HepG2 (cell line): ENCODE measurements around the gene PCYOX1L. TPM values are rescaled to one million over a fixed set of nuclear protein-coding genes. Genes with fewer than 3 reads are reported as not detected.
A peak's percentile ranks its signal among the peaks of the same experiment; 100 is the strongest.

Experiments
- ATF4 ChIP-seq, 2 experiments: fragments of 450-650 bp in 1 of 2; sonication (generic) in 1 of 2; formaldehyde crosslinking; IDR thresholded peaks; 2 replicates each; pipeline versions ENCODE4 v1.5.0 to v1.8.0; 2020 to 2022; ENCODE audit warnings: mild to moderate bottlenecking in 1 of 2, missing genetic modification reagents in 1 of 2
- BCL6 ChIP-seq: IDR thresholded peaks from 2 replicates; pipeline ENCODE4 v1.6.1; 2016; ENCODE audit warnings: missing genetic modification reagents, missing compliant biosample characterization
- BRF2 ChIP-seq: sonication (generic); formaldehyde crosslinking; IDR thresholded peaks from 2 replicates; pipeline ENCODE4 v1.8.1; 2022; ENCODE audit warnings: mild to moderate bottlenecking, missing genetic modification reagents
- ESRRA ChIP-seq: sonication (generic); formaldehyde crosslinking; IDR thresholded peaks from 2 replicates; pipeline ENCODE4 v1.5.1; 2020; ENCODE audit warnings: mild to moderate bottlenecking, low read depth, missing genetic modification reagents
- FOXO1 ChIP-seq: sonication (generic); formaldehyde crosslinking; IDR thresholded peaks from 2 replicates; pipeline ENCODE4 v1.4.0; 2020; ENCODE audit warnings: missing genetic modification reagents
- HMGXB4 ChIP-seq, 2 experiments: sonication (generic) in 1 of 2; formaldehyde crosslinking in 1 of 2; IDR thresholded peaks; 2 replicates each; pipeline versions ENCODE4 v1.4.0 to v1.6.1; 2018 to 2020; ENCODE audit warnings: missing genetic modification reagents in 2 of 2, borderline replicate concordance in 1 of 2, low read depth in 1 of 2, mild to moderate bottlenecking in 1 of 2, missing biosample characterization in 1 of 2
- KAT8 ChIP-seq: IDR thresholded peaks from 2 replicates; pipeline ENCODE4 v1.6.1; 2016; ENCODE audit warnings: missing genetic modification reagents, missing compliant biosample characterization
- LBX2 ChIP-seq: sonication (generic); formaldehyde crosslinking; IDR thresholded peaks from 2 replicates; pipeline ENCODE4 v1.5.0; 2020; ENCODE audit warnings: missing genetic modification reagents, mild to moderate bottlenecking, borderline replicate concordance
- NR2F6 ChIP-seq, 2 experiments: IDR thresholded peaks; 2 replicates each; pipeline ENCODE4 v1.6.1; 2016; ENCODE audit warnings: antibody characterized with exemption in 1 of 2, mild to moderate bottlenecking in 1 of 2
- RAD21 ChIP-seq: fragments of 450-650 bp; formaldehyde crosslinking; IDR thresholded peaks from 2 replicates; pipeline ENCODE4 v1.5.0; 2020; ENCODE audit warnings: mild to moderate bottlenecking
- SMC3 ChIP-seq: IDR thresholded peaks from 2 replicates; pipeline ENCODE4 v1.6.1; 2011; ENCODE audit warnings: low read length, improper control_type of control experiment
- SMYD3 ChIP-seq: sonication (generic); formaldehyde crosslinking; IDR thresholded peaks from 2 replicates; pipeline ENCODE4 v1.8.1; 2023; ENCODE audit warnings: mild to moderate bottlenecking, missing genetic modification reagents
- SRSF4 ChIP-seq: fragments of 200-400 bp; formaldehyde crosslinking; IDR thresholded peaks from one replicate; pipeline ENCODE4 v1.6.1; 2018; ENCODE audit warnings: mild to moderate bottlenecking, low read depth, low read length, moderate library complexity; ENCODE audit not compliant: poor library complexity, severe bottlenecking
- ZBTB8A ChIP-seq: sonication (generic); formaldehyde crosslinking; IDR thresholded peaks from 2 replicates; pipeline ENCODE4 v1.4.0; 2020; ENCODE audit warnings: mild to moderate bottlenecking, low read depth, missing genetic modification reagents, borderline replicate concordance
- ZFP41 ChIP-seq: sonication (generic); formaldehyde crosslinking; IDR thresholded peaks from 2 replicates; pipeline ENCODE4 v1.4.0; 2020; ENCODE audit warnings: mild to moderate bottlenecking, missing genetic modification reagents, borderline replicate concordance
- ZNF337 ChIP-seq: sonication (generic); formaldehyde crosslinking; IDR thresholded peaks from 2 replicates; pipeline ENCODE4 v1.5.1; 2020; ENCODE audit warnings: missing genetic modification reagents, low read depth, mild to moderate bottlenecking, borderline replicate concordance
- ZNF510 ChIP-seq: sonication (generic); formaldehyde crosslinking; IDR thresholded peaks from 2 replicates; pipeline ENCODE4 v1.4.0; 2020; ENCODE audit warnings: low read depth, mild to moderate bottlenecking, missing genetic modification reagents
- ZNF550 ChIP-seq: sonication (generic); formaldehyde crosslinking; IDR thresholded peaks from 2 replicates; pipeline ENCODE4 v1.4.0; 2020; ENCODE audit warnings: mild to moderate bottlenecking, missing genetic modification reagents, borderline replicate concordance
- ZNF746 ChIP-seq: sonication (generic); formaldehyde crosslinking; IDR thresholded peaks from 2 replicates; pipeline ENCODE4 v1.8.0; 2022; ENCODE audit warnings: mild to moderate bottlenecking, missing genetic modification reagents
- polyA plus RNA-seq, 8 experiments: library from polyadenylated mRNA; depleted of rRNA in 3 of 8; stranded (reverse) in 7 of 8; unstranded in 1 of 8; fragments of >200 nt; fragmentation: Illumina TruSeq in 4 of 8; extraction: Trizol in 4 of 8; gene quantifications; 2 replicates each; pipeline versions ENCODE4 v1.2.1 to v1.2.3, GENCODE V29; 2011 to 2016; ENCODE audit warnings: low read depth in 4 of 8, missing spikeins in 1 of 8, mixed read lengths in 1 of 8; ENCODE audit not compliant: insufficient read depth in 1 of 8
- total RNA-seq, 5 experiments: library from RNA; depleted of rRNA; stranded (reverse); fragments of >200 nt; fragmentation: Illumina TruSeq; extraction: Trizol; gene quantifications; 2 replicates each; pipeline ENCODE4 v1.2.3, GENCODE V29; 2016; ENCODE audit warnings: low read depth in 1 of 5

Gene PCYOX1L
- total and polyA plus RNA-seq, 2 of the 13 experiments (the other 11 are each of a cell fraction or from before 2014, with no cell fraction given): 1.00 to 3.7 TPM

GRCh38 chr5:149317281-149318048, 40.4 kb upstream of the PCYOX1L start (continued):
- TF ChIP-seq ESRRA (CRISPR knock-in tag) (peak; percentile 86), ATF4 (CRISPR knock-in tag; IDR thresholded peaks at IDR 0.05) (no peak), ZNF746 (CRISPR knock-in tag) (no peak), HMGXB4 (CRISPR knock-in tag; IDR thresholded peaks at IDR 0.05; ENCODE audit: borderline replicate concordance in 1 of 2, low read depth in 1 of 2) (no peak), NR2F6 (IDR thresholded peaks at IDR 0.05) (no peak; the same call in 1 of the 2 replicates), NR2F6 (CRISPR knock-in tag; IDR thresholded peaks at IDR 0.05) (peak; percentile 10; the same call in 1 of the 2 replicates), BCL6 (no peak), SMC3 (peak; percentile 84), SRSF4 (no peak), KAT8 (CRISPR knock-in tag) (0 out of 2 replicates have a peak, but pooled peaks have one; percentile 22), ZNF510 (no peak), LBX2 (no peak), ZFP41 (CRISPR knock-in tag) (no peak), ZNF550 (CRISPR knock-in tag) (no peak), ZBTB8A (CRISPR knock-in tag) (no peak), BRF2 (CRISPR knock-in tag) (no peak), FOXO1 (CRISPR knock-in tag) (no peak), SMYD3 (no peak), ZNF337 (CRISPR knock-in tag) (no peak), RAD21 (peak; percentile 63)
